ENCODE results near the gene MTHFSD.

GRCh38 chr16:86517652-86518258, 37.3 kb downstream of the MTHFSD start:
- TF ChIP-seq POLR2A (IDR thresholded peaks at IDR 0.05; ENCODE audit: low read depth, low read length) = no peak
- peak; percentile 87 to 95 for TF ChIP-seq CTCF (IDR thresholded peaks at IDR 0.05; ENCODE audit: extremely low read depth in 1 of 2, insufficient read depth in 1 of 2, low read depth in 1 of 2, low read length in 2 of 2)
- TF ChIP-seq POLR2AphosphoS5 (IDR thresholded peaks at IDR 0.05; ENCODE audit: insufficient read depth, low read depth, low read length) = no peak
- TF ChIP-seq MYC (IDR thresholded peaks at IDR 0.05; ENCODE audit: low read depth, low read length) = peak; percentile 24
- no peak for TF ChIP-seq EZH2 (IDR thresholded peaks at IDR 0.05; ENCODE audit: borderline replicate concordance, low read depth, low read length, severe bottlenecking)
- no peak for TF ChIP-seq GATA2 (IDR thresholded peaks at IDR 0.05; ENCODE audit: insufficient read depth, insufficient read length, low read depth, low read length)
- peak; percentile 83 for TF ChIP-seq MAX (IDR thresholded peaks at IDR 0.05; ENCODE audit: insufficient read depth, insufficient read length)
- no peak for TF ChIP-seq FOS (IDR thresholded peaks at IDR 0.05; ENCODE audit: borderline replicate concordance, insufficient read depth, low read length)
